GM18505 (cell line): ENCODE results near the gene FCRLB.
A peak's percentile ranks its signal among the peaks of the same experiment; 100 is the strongest.

Source experiments
- ATAC-seq: cut with Tn5 transposase; IDR thresholded peaks from one replicate; pipeline ENCODE4 v1.9.1; 2021; ENCODE audit not compliant: unreplicated experiment
- POLR2A ChIP-seq: IDR thresholded peaks from 4 replicates; pipeline ENCODE4 v1.6.1; 2011; ENCODE audit warnings: borderline replicate concordance; ENCODE audit not compliant: insufficient read depth, insufficient read length; ENCODE audit errors: extremely low read depth

Gene FCRLB

GRCh38 chr1:161727256-161727924 is 6.0 kb downstream of the FCRLB start:
- ATAC-seq: peak; percentile 20
- no peak for TF ChIP-seq POLR2A

- TF ChIP-seq POLR2A: no peak
- no peak for ATAC-seq
Observed at GRCh38 chr1:161728376-161729226, 7.3 kb downstream of the FCRLB start.

GRCh38 chr1:161730050-161730564 is 8.8 kb downstream of the FCRLB start:
- no peak for TF ChIP-seq POLR2A
- ATAC-seq: no peak

GRCh38 chr1:161731241-161731640 is 9.9 kb downstream of the FCRLB start:
- no peak for ATAC-seq
- no peak for TF ChIP-seq POLR2A

GRCh38 chr1:161731981-161732718 is 10.8 kb downstream of the FCRLB start:
- ATAC-seq: no peak
- no peak for TF ChIP-seq POLR2A

GRCh38 chr1:161733526-161733925 is 12.2 kb downstream of the FCRLB start:
- no peak for ATAC-seq
- no peak for TF ChIP-seq POLR2A

- ATAC-seq: no peak
- TF ChIP-seq POLR2A: no peak
Observed at GRCh38 chr1:161735837-161736236, 14.5 kb downstream of the FCRLB start.

GRCh38 chr1:161736335-161736969 is 15.1 kb downstream of the FCRLB start:
- no peak for TF ChIP-seq POLR2A
- ATAC-seq: no peak

GRCh38 chr1:161737625-161738024 is 16.3 kb downstream of the FCRLB start:
- no peak for TF ChIP-seq POLR2A
- no peak for ATAC-seq

GRCh38 chr1:161738627-161739287 is 17.4 kb downstream of the FCRLB start:
- peak; percentile 48 for ATAC-seq
- no peak for TF ChIP-seq POLR2A

GRCh38 chr1:161739865-161740566 is 18.7 kb downstream of the FCRLB start:
- ATAC-seq: no peak
- peak; percentile 34 for TF ChIP-seq POLR2A

- no peak for ATAC-seq
- no peak for TF ChIP-seq POLR2A
Observed at GRCh38 chr1:161740921-161741320, 19.6 kb downstream of the FCRLB start.
